Myocyte (in vitro differentiated cells): ENCODE data around the gene ULK4. TPM values are rescaled to one million over a fixed set of nuclear protein-coding genes. Genes with fewer than 3 reads are reported as not detected.
"Not testable (repeated sequence)": the region's sequence is repeated elsewhere in the genome, so short reads cannot be mapped to it uniquely, and the experiment has no call there.

Experiments used
- DNase-seq: peaks from one replicate; pipeline ENCODE4 v3.0.0-alpha.2; 2012; ENCODE audit warnings: low read depth
- total RNA-seq: library from RNA; depleted of rRNA; stranded (reverse); fragments of >200 nt; gene quantifications from 2 replicates; pipeline ENCODE4 v1.2.3, GENCODE V29; 2014

ULK4 gene
- total RNA-seq, 1 donor from 2014 or later = 2.1 TPM

GRCh38 chr3:41649129-41649739, 312.7 kb downstream of the ULK4 start:
- no peak for DNase-seq

- DNase-seq = not testable (repeated sequence)
Observed at GRCh38 chr3:41647730-41648129, 314.2 kb downstream of the ULK4 start.

GRCh38 chr3:41640076-41640475, 321.8 kb downstream of the ULK4 start:
- no peak for DNase-seq

- no peak for DNase-seq
Observed at GRCh38 chr3:41638381-41638780, 323.5 kb downstream of the ULK4 start.

- no peak for DNase-seq
Observed at GRCh38 chr3:41632700-41633099, 329.2 kb downstream of the ULK4 start.

GRCh38 chr3:41630708-41631107, 331.2 kb downstream of the ULK4 start:
- no peak for DNase-seq

GRCh38 chr3:41629986-41630385, 331.9 kb downstream of the ULK4 start:
- DNase-seq = peak; percentile 24

GRCh38 chr3:41629072-41629471, 332.8 kb downstream of the ULK4 start:
- DNase-seq = no peak

GRCh38 chr3:41627477-41628087, 334.3 kb downstream of the ULK4 start:
- DNase-seq = no peak

GRCh38 chr3:41612853-41613252, 349.1 kb downstream of the ULK4 start:
- no peak for DNase-seq

GRCh38 chr3:41611008-41611407, 350.9 kb downstream of the ULK4 start:
- DNase-seq = no peak

- no peak for DNase-seq
Observed at GRCh38 chr3:41608347-41608746, 353.6 kb downstream of the ULK4 start.

GRCh38 chr3:41603807-41604206, 358.1 kb downstream of the ULK4 start:
- no peak for DNase-seq

- DNase-seq = no peak
Observed at GRCh38 chr3:41602121-41602520, 359.8 kb downstream of the ULK4 start.

- DNase-seq = no peak
Observed at GRCh38 chr3:41601404-41601987, 360.4 kb downstream of the ULK4 start.

- peak; percentile 44 for DNase-seq
Observed at GRCh38 chr3:41600616-41601015, 361.3 kb downstream of the ULK4 start.

- DNase-seq = no peak
Observed at GRCh38 chr3:41599127-41599484, 362.8 kb downstream of the ULK4 start.

GRCh38 chr3:41598402-41599126, 363.3 kb downstream of the ULK4 start:
- peak; percentile 27 for DNase-seq

GRCh38 chr3:41593774-41594173, 368.1 kb downstream of the ULK4 start:
- DNase-seq = no peak

GRCh38 chr3:41592753-41593510, 369.0 kb downstream of the ULK4 start:
- DNase-seq = no peak

- DNase-seq = no peak
Observed at GRCh38 chr3:41583014-41583413, 378.9 kb downstream of the ULK4 start.

- no peak for DNase-seq
Observed at GRCh38 chr3:41581700-41582099, 380.2 kb downstream of the ULK4 start.
